Neuron (in vitro differentiated cells): Measurements from ENCODE around the gene ABLIM2.
"Not testable (repeated sequence)": the region's sequence is repeated elsewhere in the genome, so short reads cannot be mapped to it uniquely, and the experiment has no call there.

Experiments used
- H2AFZ ChIP-seq: one replicate; pipeline ENCODE4 v1.6.1; 2013; ENCODE audit warnings: low read depth, mild to moderate bottlenecking, inconsistent platforms, low read length, moderate library complexity
- H3K27me3 ChIP-seq: one replicate; pipeline ENCODE4 v1.6.1; 2013; ENCODE audit warnings: low read length; ENCODE audit not compliant: insufficient read depth
- H3K36me3 ChIP-seq: one replicate; pipeline ENCODE4 v1.6.1; 2013; ENCODE audit warnings: low read length; ENCODE audit not compliant: insufficient read depth
- H3K4me1 ChIP-seq: one replicate; pipeline ENCODE4 v1.6.1; 2013; ENCODE audit warnings: low read length; ENCODE audit not compliant: insufficient read depth
- H3K4me3 ChIP-seq: 2 replicates; pipeline ENCODE4 v1.5.1; 2013; ENCODE audit warnings: mild to moderate bottlenecking, low read length, moderate library complexity
- H3K9me3 ChIP-seq: one replicate; pipeline ENCODE4 v1.6.1; 2013; ENCODE audit warnings: low read length

ABLIM2 gene

DNA sequence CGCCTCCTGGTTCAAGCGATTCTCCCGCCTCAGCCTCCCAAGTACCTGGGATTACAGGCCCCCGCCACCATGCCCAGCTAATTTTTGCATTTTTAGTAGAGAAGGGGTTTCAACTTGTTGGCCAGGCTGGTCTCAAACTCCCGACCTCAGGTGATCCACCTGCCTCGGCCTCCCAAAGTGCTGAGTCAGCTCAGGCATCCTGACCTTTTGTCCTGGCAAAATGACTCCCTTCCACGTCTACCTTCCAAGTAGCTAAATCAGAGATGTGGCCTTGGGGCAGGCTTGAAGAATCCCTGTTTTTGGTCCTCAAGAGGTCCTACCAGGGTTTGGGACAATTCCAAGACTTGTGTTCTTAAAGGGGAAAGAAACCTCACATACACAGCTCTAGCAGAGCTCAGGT is 231.8 kb downstream of the ABLIM2 start:
- Histone ChIP-seq H3K27me3 (no peaks in the 10 kb centered on the region), H2AFZ (no peak overlapping the region), H3K4me1 (peaks cover 15% of the 10 kb centered on the region), H3K9me3 (peaks cover 2% of the 10 kb centered on the region), H3K36me3 (no peaks in the 10 kb centered on the region), H3K4me3 (no peak overlapping the region)

DNA sequence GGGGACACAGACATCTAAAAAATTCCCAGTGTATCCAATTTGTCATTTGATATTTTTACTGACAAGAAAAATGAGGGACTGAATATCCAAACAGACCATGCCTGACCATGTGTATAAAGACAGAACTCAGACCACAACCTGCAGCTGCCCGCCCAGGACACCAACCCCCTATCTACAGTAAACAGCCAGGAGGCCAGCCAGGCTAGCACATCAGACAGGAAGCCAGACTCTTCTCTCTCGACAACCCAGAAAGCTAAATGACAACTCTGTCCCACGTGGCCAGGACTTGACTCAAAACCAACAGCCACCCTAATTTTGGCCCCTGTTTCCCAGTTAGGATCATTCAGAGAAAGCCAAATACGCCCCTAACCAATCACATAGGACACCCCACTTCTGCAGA is 234.0 kb downstream of the ABLIM2 start:
- H2AFZ ChIP-seq: no peak overlapping the region
- H3K4me1 ChIP-seq: peaks cover 5% of the 10 kb centered on the region
- no peaks in the 10 kb centered on the region for H3K36me3 ChIP-seq
- peaks cover 2% of the 10 kb centered on the region for H3K9me3 ChIP-seq
- no peak overlapping the region for H3K4me3 ChIP-seq
- no peaks in the 10 kb centered on the region for H3K27me3 ChIP-seq

GRCh38 chr4:7924163-7924562 is 234.4 kb downstream of the ABLIM2 start:
- H3K4me1 ChIP-seq: peaks cover under 1% of the 10 kb centered on the region
- H2AFZ ChIP-seq: no peak overlapping the region
- no peaks in the 10 kb centered on the region for H3K36me3 ChIP-seq
- H3K4me3 ChIP-seq: no peak overlapping the region
- H3K27me3 ChIP-seq: no peaks in the 10 kb centered on the region
- H3K9me3 ChIP-seq: peaks cover 2% of the 10 kb centered on the region

GRCh38 chr4:7922466-7922865 is 236.1 kb downstream of the ABLIM2 start:
- no peak overlapping the region for H2AFZ ChIP-seq
- H3K4me3 ChIP-seq: no peak overlapping the region

DNA sequence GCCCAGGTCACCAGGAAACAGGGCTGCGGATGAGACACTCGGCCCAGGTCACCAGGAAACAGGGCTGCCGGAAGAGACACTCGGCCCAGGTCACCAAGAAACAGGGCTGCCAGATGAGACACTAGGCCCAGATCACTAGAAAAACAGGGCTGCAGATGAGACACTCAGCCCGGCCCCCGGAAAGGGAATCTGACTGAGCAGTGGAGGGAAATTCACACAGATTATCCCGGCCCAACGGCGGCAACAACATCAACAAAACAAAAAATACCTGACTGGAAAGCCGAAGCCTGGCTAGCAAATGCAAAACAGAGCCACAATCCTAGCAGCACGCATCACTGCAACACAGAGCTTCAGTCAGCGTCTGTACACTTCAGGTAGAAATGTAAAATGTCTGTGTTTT is 239.6 kb downstream of the ABLIM2 start:
- H3K4me1 ChIP-seq: no peaks in the 10 kb centered on the region
- no peak overlapping the region for H2AFZ ChIP-seq
- no peaks in the 10 kb centered on the region for H3K27me3 ChIP-seq
- no peaks in the 10 kb centered on the region for H3K9me3 ChIP-seq
- no peaks in the 10 kb centered on the region for H3K36me3 ChIP-seq
- H3K4me3 ChIP-seq: no peak overlapping the region

More at GRCh38 chr4:7922466-7922865, 236.1 kb downstream of the ABLIM2 start:
- no peaks in the 10 kb centered on the region for H3K27me3 ChIP-seq
- H3K36me3 ChIP-seq: no peaks in the 10 kb centered on the region
- H3K9me3 ChIP-seq: peaks cover 2% of the 10 kb centered on the region
- H3K4me1 ChIP-seq: no peaks in the 10 kb centered on the region

GRCh38 chr4:7918187-7918586 is 240.4 kb downstream of the ABLIM2 start:
- not testable (repeated sequence) for H3K4me1 ChIP-seq, H3K4me3 ChIP-seq, H2AFZ ChIP-seq, H3K9me3 ChIP-seq, H3K27me3 ChIP-seq, H3K36me3 ChIP-seq

DNA sequence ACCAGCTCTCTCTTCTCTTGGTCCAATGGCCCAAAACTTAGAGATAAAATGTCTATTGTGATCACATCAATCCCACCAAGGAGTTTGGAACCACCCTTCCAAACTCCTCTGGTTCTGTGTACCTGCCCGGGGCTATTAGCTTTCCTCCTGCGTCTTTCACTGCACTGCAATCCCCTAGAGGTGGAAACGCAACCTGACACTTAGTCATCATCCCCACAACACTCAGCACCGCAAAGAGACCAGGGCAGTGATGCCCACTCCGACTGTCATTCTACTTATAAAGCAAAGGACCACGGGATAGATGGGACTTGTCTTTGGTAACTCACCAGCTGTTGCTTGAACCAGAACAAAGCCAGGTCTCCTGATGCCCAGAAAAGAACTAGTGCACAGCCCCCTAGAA is 240.9 kb downstream of the ABLIM2 start:
- no peaks in the 10 kb centered on the region for H3K36me3 ChIP-seq
- H3K4me1 ChIP-seq: no peaks in the 10 kb centered on the region
- no peak overlapping the region for H3K4me3 ChIP-seq
- H3K27me3 ChIP-seq: no peaks in the 10 kb centered on the region
- no peaks in the 10 kb centered on the region for H3K9me3 ChIP-seq
- no peak overlapping the region for H2AFZ ChIP-seq

DNA sequence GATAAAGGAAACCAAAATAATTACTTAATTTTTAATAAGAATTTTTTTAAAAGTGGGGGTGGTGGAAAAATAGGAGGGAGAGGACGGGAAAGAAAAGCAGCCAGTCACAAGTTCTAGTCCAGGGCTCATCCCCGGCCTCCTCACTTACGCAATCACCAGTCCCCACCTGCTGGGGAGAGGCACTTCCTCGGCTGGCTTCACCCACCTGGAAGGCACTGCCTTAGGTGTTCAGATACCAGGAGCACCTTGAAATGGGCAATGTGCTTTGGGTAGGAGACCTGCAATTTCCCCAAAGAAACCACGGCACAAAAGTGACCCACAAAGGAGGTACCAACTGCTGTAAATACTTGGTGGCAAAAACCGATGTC is 242.8 kb downstream of the ABLIM2 start:
- H2AFZ ChIP-seq: no peak overlapping the region
- H3K4me3 ChIP-seq: no peak overlapping the region
- no peaks in the 10 kb centered on the region for H3K9me3 ChIP-seq
- H3K36me3 ChIP-seq: no peaks in the 10 kb centered on the region
- no peaks in the 10 kb centered on the region for H3K27me3 ChIP-seq
- peaks cover 7% of the 10 kb centered on the region for H3K4me1 ChIP-seq
